Type B pancreatic cell (in vitro differentiated cells): ENCODE data around the gene BMP15. TPM values are rescaled to one million over a fixed set of nuclear protein-coding genes. Genes with fewer than 3 reads are reported as not detected.

Source experiments
- DNase-seq: peaks from one replicate; pipeline ENCODE4 v3.0.0; 2021; ENCODE audit warnings: mixed read lengths; ENCODE audit not compliant: unreplicated experiment; ENCODE audit errors: extremely low spot score
- H3K27ac Mint-ChIP-seq: 2 replicates; pipeline ENCODE4 v1.8.0; 2021; ENCODE audit warnings: mild to moderate bottlenecking, mixed read lengths
- H3K27me3 Mint-ChIP-seq: 2 replicates; pipeline ENCODE4 v1.8.0; 2021; ENCODE audit warnings: mixed read lengths
- H3K36me3 Mint-ChIP-seq: 2 replicates; pipeline ENCODE4 v1.8.0; 2021; ENCODE audit warnings: mixed read lengths
- H3K4me1 Mint-ChIP-seq: one replicate; pipeline ENCODE4 v1.8.0; 2021; ENCODE audit warnings: mixed read lengths; ENCODE audit not compliant: unreplicated experiment
- H3K4me3 Mint-ChIP-seq: 2 replicates; pipeline ENCODE4 v1.8.0; 2021; ENCODE audit warnings: mild to moderate bottlenecking, mixed read lengths
- H3K9me3 Mint-ChIP-seq: 2 replicates; pipeline ENCODE4 v1.8.0; 2021; ENCODE audit warnings: mixed read lengths
- total RNA-seq: library from RNA; stranded (reverse); gene quantifications from 2 replicates; pipeline ENCODE4 v1.2.1, GENCODE V29; 2021; ENCODE audit warnings: low replicate concordance
- TF ChIP-seq, protein P1 (sequence below): fragments of 200-600 bp; sonication (generic); conservative IDR thresholded peaks from 2 replicates; pipeline ENCODE4 v1.5.0; 2021; ENCODE audit warnings: antibody characterized with exemption, mild to moderate bottlenecking

BMP15 gene
- total RNA-seq, 1 donor from 2014 or later, result not detected

DNA sequence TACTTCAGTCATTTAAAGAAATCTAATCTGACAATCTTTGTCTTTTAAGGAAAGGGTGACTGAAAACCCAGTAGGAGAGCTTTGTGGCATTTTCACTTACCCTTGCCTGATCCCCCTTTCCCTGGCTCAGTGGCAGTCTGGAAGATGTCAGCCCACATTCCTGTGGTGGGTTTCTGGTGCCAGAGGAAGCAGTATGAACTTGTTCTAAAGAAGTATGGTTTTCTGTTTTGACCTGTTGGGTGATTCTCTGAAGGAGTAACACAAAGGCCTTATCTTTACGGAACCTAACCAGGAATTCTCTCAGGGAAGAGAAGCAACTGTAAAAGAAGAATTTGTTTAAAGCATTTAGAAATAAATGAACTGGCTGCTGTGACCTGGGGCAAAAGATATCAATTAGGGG lies 41.9 kb downstream of the BMP15 start:
- DNase-seq, result no peak
- TF ChIP-seq, protein P1, sequence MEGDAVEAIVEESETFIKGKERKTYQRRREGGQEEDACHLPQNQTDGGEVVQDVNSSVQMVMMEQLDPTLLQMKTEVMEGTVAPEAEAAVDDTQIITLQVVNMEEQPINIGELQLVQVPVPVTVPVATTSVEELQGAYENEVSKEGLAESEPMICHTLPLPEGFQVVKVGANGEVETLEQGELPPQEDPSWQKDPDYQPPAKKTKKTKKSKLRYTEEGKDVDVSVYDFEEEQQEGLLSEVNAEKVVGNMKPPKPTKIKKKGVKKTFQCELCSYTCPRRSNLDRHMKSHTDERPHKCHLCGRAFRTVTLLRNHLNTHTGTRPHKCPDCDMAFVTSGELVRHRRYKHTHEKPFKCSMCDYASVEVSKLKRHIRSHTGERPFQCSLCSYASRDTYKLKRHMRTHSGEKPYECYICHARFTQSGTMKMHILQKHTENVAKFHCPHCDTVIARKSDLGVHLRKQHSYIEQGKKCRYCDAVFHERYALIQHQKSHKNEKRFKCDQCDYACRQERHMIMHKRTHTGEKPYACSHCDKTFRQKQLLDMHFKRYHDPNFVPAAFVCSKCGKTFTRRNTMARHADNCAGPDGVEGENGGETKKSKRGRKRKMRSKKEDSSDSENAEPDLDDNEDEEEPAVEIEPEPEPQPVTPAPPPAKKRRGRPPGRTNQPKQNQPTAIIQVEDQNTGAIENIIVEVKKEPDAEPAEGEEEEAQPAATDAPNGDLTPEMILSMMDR, result no peak
- peaks cover 11% of the 10 kb centered on the region for H3K9me3 Mint-ChIP-seq
- no peak overlapping the region for H3K27ac Mint-ChIP-seq
- H3K27me3 Mint-ChIP-seq, result no peaks in the 10 kb centered on the region
- H3K36me3 Mint-ChIP-seq, result no peaks in the 10 kb centered on the region
- no peaks in the 10 kb centered on the region for H3K4me1 Mint-ChIP-seq
- H3K4me3 Mint-ChIP-seq, result no peak overlapping the region

- no peak for DNase-seq
- TF ChIP-seq, protein P1, result no peak
- Mint-ChIP-seq H3K4me3 (no peak overlapping the region), H3K27me3 (no peaks in the 10 kb centered on the region), H3K27ac (no peak overlapping the region), H3K4me1 (no peaks in the 10 kb centered on the region), H3K9me3 (peaks cover 11% of the 10 kb centered on the region), H3K36me3 (no peaks in the 10 kb centered on the region)
Measured at GRCh38 chrX:50953832-50954231, 43.3 kb downstream of the BMP15 start.

- TF ChIP-seq, protein P1, result no peak
- no peaks in the 10 kb centered on the region for H3K9me3 Mint-ChIP-seq
- H3K27ac Mint-ChIP-seq, result no peak overlapping the region
- no peaks in the 10 kb centered on the region for H3K36me3 Mint-ChIP-seq
- no peak for DNase-seq
- H3K4me3 Mint-ChIP-seq, result no peak overlapping the region
- H3K27me3 Mint-ChIP-seq, result no peaks in the 10 kb centered on the region
- H3K4me1 Mint-ChIP-seq, result no peaks in the 10 kb centered on the region
Measured at GRCh38 chrX:50962156-50962555, 51.6 kb downstream of the BMP15 start.

- DNase-seq, result no peak
- Mint-ChIP-seq H3K27me3 (no peaks in the 10 kb centered on the region), H3K4me3 (no peak overlapping the region), H3K9me3 (no peaks in the 10 kb centered on the region), H3K36me3 (no peaks in the 10 kb centered on the region), H3K27ac (no peak overlapping the region), H3K4me1 (no peaks in the 10 kb centered on the region)
- TF ChIP-seq, protein P1, result no peak
Measured at GRCh38 chrX:50963842-50964241, 53.3 kb downstream of the BMP15 start.

Other genes with a start within 250 kb of the BMP15 start
- 3.9 and 13.3 TPM in 2 replicates for gene SHROOM4, start 96.5 kb upstream of the BMP15 start, total RNA-seq